GM12878 (cell line): Measurements from ENCODE around the gene MAN2C1. TPM values are rescaled to one million over a fixed set of nuclear protein-coding genes. Genes with fewer than 3 reads are reported as not detected.

ENCODE experiments used
- ATAC-seq: fragments of 200-7000 bp; cut with Tn5 transposase; 3 replicates; pipeline ENCODE4 v1.9.1; 2020; ENCODE audit warnings: mild to moderate bottlenecking, moderate library complexity
- BruUV-seq: library from RNA; stranded (reverse); fragments of 400-500 nt; replicated peaks from 2 replicates; lab custom pipeline; 2021; lab: Mats Ljungman, UMichigan
- CTCF ChIA-PET: fragments of 300-600 bp; sonication (Branson Sonifier 250); formaldehyde crosslinking; extraction: SDS; loops from one replicate; lab custom pipeline; 2021; ENCODE audit warnings: inconsistent platforms; lab: Yijun Ruan, JAX
- POLR2A ChIA-PET: fragments of 350-600 bp; formaldehyde crosslinking; extraction: SDS; loops from one replicate; lab custom pipeline; 2021; ENCODE audit warnings: inconsistent platforms; lab: Charles Lee
- RAD21 ChIA-PET: fragments of 300-600 bp; sonication (Branson Sonifier 250); formaldehyde crosslinking; loops from one replicate; lab custom pipeline; 2023; ENCODE audit warnings: antibody characterized with exemption; ENCODE audit not compliant: unreplicated experiment; lab: Charles Lee
- SMC1A ChIA-PET: fragments of 300-600 bp; sonication (Branson Sonifier 250); formaldehyde crosslinking; loops from one replicate; lab custom pipeline; 2023; ENCODE audit not compliant: unreplicated experiment, uncharacterized antibody; lab: Charles Lee
- DNase-seq: peaks from one replicate; pipeline ENCODE4 v3.0.0-alpha.2; 2011; ENCODE audit warnings: low read depth, low spot score
- FAIRE-seq: peaks from 3 replicates; lab custom pipeline; 2011; peaks lifted over from hg19 to GRCh38; lab: Jason Lieb, UNC
- H2AFZ ChIP-seq: 2 replicates; pipeline ENCODE4 v1.6.0; 2011; ENCODE audit warnings: low read depth, low read length, control low read depth; ENCODE audit not compliant: control insufficient read depth
- H3K27ac ChIP-seq: 2 replicates; pipeline ENCODE4 v1.5.1; 2011; ENCODE audit warnings: control low read depth; ENCODE audit not compliant: control insufficient read depth, insufficient read depth
- H3K27me3 ChIP-seq, 2 experiments: replicated peaks in 1 of 2; 2 replicates each; pipeline versions ENCODE4 v1.6.0 to v1.6.1; 2011; ENCODE audit warnings: low read length in 1 of 2; ENCODE audit not compliant: control insufficient read depth in 2 of 2, insufficient read depth in 2 of 2
- H3K36me3 ChIP-seq, 2 experiments: 2 replicates each; pipeline ENCODE4 v1.5.1; 2011; ENCODE audit warnings: low read length in 1 of 2; ENCODE audit not compliant: control insufficient read depth in 2 of 2, insufficient read depth in 2 of 2
- H3K4me1 ChIP-seq: 2 replicates; pipeline ENCODE4 v1.6.1; 2011; ENCODE audit warnings: mild to moderate bottlenecking, low read length, moderate library complexity, mixed read lengths; ENCODE audit not compliant: control insufficient read depth, insufficient read depth
- H3K4me2 ChIP-seq: 2 replicates; pipeline ENCODE4 v1.6.0; 2011; ENCODE audit warnings: control low read depth; ENCODE audit not compliant: control insufficient read depth, insufficient read depth
- H3K4me3 ChIP-seq: fragments of 200-600 bp; sonication (generic); 2 replicates; pipeline ENCODE4 v1.5.1; 2016
- H3K79me2 ChIP-seq: 2 replicates; pipeline ENCODE4 v1.6.0; 2011; ENCODE audit warnings: low read length; ENCODE audit not compliant: control insufficient read depth, insufficient read depth
- H3K9ac ChIP-seq: 2 replicates; pipeline ENCODE4 v1.8.0; 2011; ENCODE audit warnings: low read length, control low read depth, mixed read lengths; ENCODE audit not compliant: control insufficient read depth, insufficient read depth
- H3K9me3 ChIP-seq: replicated peaks from 3 replicates; pipeline ENCODE4 v1.5.1; 2011; ENCODE audit warnings: mild to moderate bottlenecking, low read length; ENCODE audit not compliant: control insufficient read depth, insufficient read depth
- H4K20me1 ChIP-seq: 2 replicates; pipeline ENCODE4 v1.6.0; 2011; ENCODE audit not compliant: control insufficient read depth, insufficient read depth
- E4F1 ChIP-seq: fragments of 450-650 bp; IDR thresholded peaks from 2 replicates; pipeline ENCODE4 v1.6.1; 2018; ENCODE audit warnings: borderline replicate concordance, mild to moderate bottlenecking; ENCODE audit not compliant: partially characterized antibody
- GABPA ChIP-seq: IDR thresholded peaks from 2 replicates; pipeline ENCODE4 v1.6.1; 2014; ENCODE audit warnings: antibody characterized with exemption, low read depth, mild to moderate bottlenecking, inconsistent platforms
- HDAC6 ChIP-seq: fragments of 200-600 bp; sonication (generic); IDR thresholded peaks from one replicate; pipeline ENCODE4 v1.8.0; 2017; ENCODE audit warnings: antibody characterized with exemption; ENCODE audit not compliant: unreplicated experiment
- HSF1 ChIP-seq: fragments of 150-350 bp; IDR thresholded peaks from 2 replicates; pipeline ENCODE4 v1.6.1; 2014; ENCODE audit warnings: mild to moderate bottlenecking, low read depth, low read length
- MTA3 ChIP-seq: IDR thresholded peaks from 2 replicates; pipeline ENCODE4 v1.6.1; 2012; ENCODE audit warnings: low read length, inconsistent platforms, borderline replicate concordance
- NR2F1 ChIP-seq: fragments of 450-650 bp; conservative IDR thresholded peaks from 2 replicates; pipeline ENCODE4 v1.6.1; 2017; ENCODE audit warnings: mild to moderate bottlenecking
- RELB ChIP-seq: fragments of 450-650 bp; IDR thresholded peaks from 2 replicates; pipeline ENCODE4 v1.6.1; 2017; ENCODE audit warnings: low read depth, mild to moderate bottlenecking, moderate library complexity
- SPI1 ChIP-seq: IDR thresholded peaks from 2 replicates; pipeline ENCODE4 v1.6.1; 2011; ENCODE audit warnings: low read depth, mild to moderate bottlenecking, low read length, moderate library complexity, borderline replicate concordance; ENCODE audit not compliant: insufficient read depth
- SREBF2 ChIP-seq: IDR thresholded peaks from 2 replicates; pipeline ENCODE4 v1.6.1; 2012; ENCODE audit warnings: mild to moderate bottlenecking, low read length
- YY1 ChIP-seq: IDR thresholded peaks from 2 replicates; pipeline ENCODE4 v1.6.1; 2011; ENCODE audit warnings: low read depth, mild to moderate bottlenecking, low read length
- ZBTB11 ChIP-seq: fragments of 450-650 bp; formaldehyde crosslinking; IDR thresholded peaks from 2 replicates; pipeline ENCODE4 v1.5.0; 2022; ENCODE audit warnings: mild to moderate bottlenecking, missing genetic modification characterization
- WGBS: methylation state at CpG from one replicate; pipeline ENCODE4 v1.1.6; 2016; ENCODE audit warnings: low lambda C conversion rate; ENCODE audit not compliant: insufficient replicate concordance, insufficient coverage; ENCODE audit errors: missing lambda C conversion rate; 5-methylcytosine and 5-hydroxymethylcytosine counted together
- in situ Hi-C: fragments of 300-500 bp; cut with MboI; formaldehyde crosslinking; loops from 9 replicates; pipeline ENCODE4 v1.14.3; 2018; ENCODE audit warnings: mixed read lengths
- intact Hi-C: fragments of 100-400 bp; cut with micrococcal nuclease; formaldehyde crosslinking; loops from one replicate; pipeline ENCODE4 v1.14.2; 2022; ENCODE audit not compliant: unreplicated experiment
- polyA plus RNA-seq, 11 experiments: library from polyadenylated mRNA; depleted of rRNA in 4 of 11; unstranded in 6 of 11; stranded (reverse) in 5 of 11; fragments of >200 nt; fragmentation: Nextera tagmentation in 4 of 11; fragmentation: Illumina TruSeq in 1 of 11; extraction: Ambion mirVana in 4 of 11; extraction: Trizol in 1 of 11; gene quantifications; 1 replicate in 1 of 11; 2 replicates in 10 of 11; pipeline versions ENCODE4 v1.2.1 to v1.2.3, GENCODE V29; 2011 to 2016; ENCODE audit warnings: inconsistent platforms in 2 of 11, missing spikeins in 2 of 11, low read depth in 1 of 11
- total RNA-seq, 4 experiments: library from RNA; depleted of rRNA in 3 of 4; stranded (reverse); fragments of >200 nt in 3 of 4; fragmentation: Illumina TruSeq in 1 of 4; extraction: Trizol in 1 of 4; gene quantifications; 2 replicates each; pipeline versions ENCODE4 v1.2.1 to v1.2.3, GENCODE V29; 2013 to 2021

The MAN2C1 gene
- total and polyA plus RNA-seq, 10 of the 15 experiments (the other 5 are each of a cell fraction or from before 2014, with no cell fraction given): 1.4 to 111 (median 42.2) TPM

- DNase-seq (no peak), FAIRE-seq (no peak), ATAC-seq (no peak)
- ChIA-PET CTCF (interaction anchor here (0.8 to 1.2 kb wide), 2 partner anchors 16 to 36 kb away, joined by 3 to 4 read pairs; partner anchors contain the start of gene MAN2C1), POLR2A (interaction anchor here (0.5 to 0.9 kb wide), 3 partner anchors 10 to 35 kb away, joined by 3 read pairs; no protein-coding TSS in a partner anchor), SMC1A (interaction anchor here (0.7 to 1.9 kb wide), 3 partner anchors 10 to 32 kb away, joined by 3 to 5 read pairs (median 4); no protein-coding TSS in a partner anchor), RAD21 (no interaction called here)
- Histone ChIP-seq H3K27ac (no peak overlapping the region), H3K4me2 (no peak overlapping the region), H3K4me1 (no peaks in the 10 kb centered on the region), H3K4me3 (no peak overlapping the region), H3K36me3 (peaks cover 9 to 28% of the 10 kb centered on the region in 2 experiments), H3K9ac (no peak overlapping the region), H4K20me1 (no peaks in the 10 kb centered on the region), H3K79me2 (no peaks in the 10 kb centered on the region; the same call in 1 of the 2 replicates), H3K27me3 (no peaks in the 10 kb centered on the region), H2AFZ (no peak overlapping the region), H3K9me3 (no peaks in the 10 kb centered on the region)
- WGBS: 96% methylated on average over 2 of the region's 2 CpGs
- TF ChIP-seq HDAC6: no peak
- no peak for TF ChIP-seq SPI1
- no peak for TF ChIP-seq RELB
- no peak for TF ChIP-seq HSF1
- no peak for TF ChIP-seq MTA3
- no peak for TF ChIP-seq SREBF2
- no peak for TF ChIP-seq E4F1
- TF ChIP-seq GABPA: no peak
- TF ChIP-seq YY1: no peak
- no peak for TF ChIP-seq NR2F1
- no peak for TF ChIP-seq ZBTB11
- intact Hi-C loops: no loop called here
- BruUV-seq: no TSS peak
- in situ Hi-C loops: no loop called here
Measured at GRCh38 chr15:75403892-75404291, 35.5 kb upstream of the MAN2C1 start.
